GM19324 (cell line): Measurements from ENCODE around the gene PLCL1.

Experiments used
- ATAC-seq: cut with Tn5 transposase; IDR thresholded peaks from one replicate; pipeline ENCODE4 v1.9.1; 2021; ENCODE audit warnings: mild to moderate bottlenecking, moderate library complexity; ENCODE audit not compliant: unreplicated experiment, low FRiP score

Gene PLCL1

DNA sequence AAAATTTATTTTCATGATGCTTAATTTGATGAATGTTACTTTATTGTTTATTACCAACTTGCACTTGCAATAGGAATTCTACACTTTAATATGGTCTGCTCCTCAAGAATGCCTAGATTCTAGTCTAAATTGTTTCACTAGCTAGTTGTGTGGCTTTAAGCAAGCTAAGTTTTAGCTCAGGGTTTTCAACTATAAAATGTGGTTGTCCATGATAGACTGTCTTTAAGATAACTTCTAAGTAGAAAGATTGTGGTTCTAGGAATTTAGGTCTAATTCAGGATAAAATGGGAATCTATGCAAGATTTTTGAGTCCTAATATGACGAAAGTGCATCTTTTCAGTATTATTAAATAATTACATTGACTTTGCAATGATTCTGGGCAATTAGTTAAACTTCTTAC is 294.0 kb downstream of the PLCL1 start:
- no peak for ATAC-seq

- ATAC-seq: no peak
Measured at GRCh38 chr2:198098918-198099317, 294.5 kb downstream of the PLCL1 start.

- no peak for ATAC-seq
Measured at GRCh38 chr2:198100346-198100745, 296.0 kb downstream of the PLCL1 start.

- ATAC-seq: no peak
Measured at GRCh38 chr2:198101688-198102087, 297.3 kb downstream of the PLCL1 start.

DNA sequence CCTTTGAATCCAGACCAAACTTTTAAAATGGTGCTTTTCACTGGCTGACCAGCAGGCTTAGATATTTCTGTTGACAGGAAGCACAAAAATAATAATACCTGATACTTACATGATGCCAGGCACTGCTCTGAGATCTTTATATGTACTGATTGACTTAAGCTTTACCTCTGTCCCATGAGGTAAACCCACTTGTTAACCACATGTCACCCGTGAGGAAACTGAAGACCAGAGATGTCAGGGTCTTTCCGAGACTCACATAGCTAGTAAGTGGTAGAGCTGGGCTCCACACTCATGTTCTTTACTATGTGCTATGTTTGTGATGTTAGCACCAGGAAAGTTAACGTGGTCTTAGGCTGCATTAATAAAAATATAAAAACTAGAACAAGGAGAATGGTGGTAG is 297.7 kb downstream of the PLCL1 start:
- no peak for ATAC-seq

- no peak for ATAC-seq
Measured at GRCh38 chr2:198102856-198103255, 298.5 kb downstream of the PLCL1 start.

GRCh38 chr2:198106621-198107385 is 302.4 kb downstream of the PLCL1 start:
- ATAC-seq: no peak

DNA sequence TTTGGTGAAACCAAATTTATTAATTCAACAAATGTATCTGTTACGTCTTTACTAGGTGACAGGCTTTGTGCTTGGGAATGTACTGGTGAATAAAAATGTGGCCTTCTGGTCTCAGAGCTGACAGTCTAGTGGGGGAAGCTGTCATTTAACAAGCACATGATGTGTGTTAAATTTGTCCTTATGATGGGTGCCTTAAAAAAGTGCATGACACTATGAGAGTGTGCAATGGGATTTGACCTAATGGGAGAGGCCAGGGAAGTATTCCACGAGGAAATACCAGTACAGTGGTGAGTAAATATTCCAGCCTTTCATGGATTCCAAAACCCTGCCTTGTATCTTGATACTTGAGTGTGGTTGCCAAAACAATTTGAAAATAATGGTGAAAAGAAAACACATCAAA is 308.9 kb downstream of the PLCL1 start:
- ATAC-seq: no peak

- no peak for ATAC-seq
Measured at GRCh38 chr2:198114064-198114463, 309.7 kb downstream of the PLCL1 start.

DNA sequence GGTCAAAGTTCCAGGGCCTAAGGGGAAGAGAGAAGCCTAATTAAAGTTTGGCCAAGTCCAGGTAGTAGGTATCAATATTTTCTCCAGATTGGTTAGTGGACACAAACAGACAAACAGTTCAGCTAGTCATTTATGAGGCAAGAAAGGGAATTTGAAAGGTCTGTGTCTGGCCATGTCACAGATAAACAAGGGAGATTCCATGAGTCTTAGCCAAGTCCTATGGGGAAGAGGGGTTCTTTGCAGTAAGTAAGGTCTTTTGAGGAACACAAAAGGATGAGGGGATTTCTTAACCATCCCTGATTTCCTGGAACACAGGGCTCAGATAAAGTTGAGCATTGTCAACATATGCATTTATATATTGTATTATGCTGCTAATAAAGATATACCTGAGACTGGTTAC is 310.8 kb downstream of the PLCL1 start:
- no peak for ATAC-seq

GRCh38 chr2:198116756-198117155 is 312.4 kb downstream of the PLCL1 start:
- ATAC-seq: no peak

GRCh38 chr2:198117406-198118041 is 313.1 kb downstream of the PLCL1 start:
- no peak for ATAC-seq

GRCh38 chr2:198127627-198128026 is 323.2 kb downstream of the PLCL1 start:
- ATAC-seq: no peak

DNA sequence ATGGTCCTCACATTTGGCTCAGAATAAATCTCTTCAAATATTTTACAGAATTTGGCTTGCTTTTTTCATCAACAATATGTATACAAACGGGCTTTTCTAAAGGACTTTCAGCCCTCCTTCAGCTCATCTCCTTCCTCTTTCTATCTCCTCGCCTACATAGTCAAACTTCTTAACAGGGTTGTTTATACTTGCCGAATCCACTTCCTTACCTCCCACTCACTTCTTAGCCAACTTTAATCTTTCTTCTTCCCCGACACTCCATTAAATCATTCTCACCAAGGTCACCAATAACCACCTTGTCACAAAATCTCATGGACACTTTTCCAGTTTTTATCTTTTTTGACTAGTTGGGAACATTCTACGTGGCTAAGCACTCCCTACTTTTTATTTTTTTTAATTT is 325.2 kb downstream of the PLCL1 start:
- ATAC-seq: no peak

GRCh38 chr2:198134293-198134955 is 330.0 kb downstream of the PLCL1 start:
- ATAC-seq: no peak

DNA sequence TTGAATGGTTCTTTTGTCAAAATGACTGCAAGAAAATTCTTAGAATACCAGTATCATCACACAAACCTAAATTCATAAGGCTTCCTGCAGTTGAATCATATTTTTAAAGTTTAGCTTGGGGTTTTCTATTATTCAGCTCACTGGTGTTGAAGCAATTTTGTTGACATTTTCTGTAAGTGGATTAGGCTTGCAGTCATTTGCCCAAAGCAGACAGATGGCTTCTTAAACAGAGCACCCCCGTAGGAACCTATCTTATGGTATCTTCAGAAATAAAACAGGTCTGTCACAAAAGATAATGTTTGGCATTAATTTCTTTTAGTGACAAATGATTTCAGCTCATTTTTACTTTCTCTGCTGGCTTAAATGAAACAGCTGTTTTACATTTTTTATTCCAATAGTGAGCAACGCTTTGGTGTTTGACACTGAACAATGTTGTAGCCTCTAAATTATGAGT is 331.1 kb downstream of the PLCL1 start:
- ATAC-seq: no peak

DNA sequence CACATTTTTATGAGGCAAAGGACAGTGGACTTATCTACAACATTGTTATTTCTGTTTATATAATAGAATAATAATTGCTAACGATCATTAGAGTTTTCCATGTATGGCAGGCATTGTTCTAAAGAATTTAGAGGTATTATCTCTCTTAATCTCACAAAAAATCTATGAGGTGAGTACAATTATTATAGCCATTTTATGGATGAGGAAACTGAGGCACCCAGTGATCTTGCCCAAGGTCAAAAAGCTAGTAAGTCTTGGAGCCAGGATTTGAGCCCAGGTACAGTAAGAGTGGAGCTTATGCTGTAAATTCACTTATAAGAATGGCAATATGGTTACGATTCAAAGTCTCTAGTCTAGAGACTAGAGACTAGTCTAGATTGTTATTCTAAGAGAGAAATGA is 331.7 kb downstream of the PLCL1 start:
- no peak for ATAC-seq

GRCh38 chr2:198137733-198138132 is 333.3 kb downstream of the PLCL1 start:
- ATAC-seq: no peak

DNA sequence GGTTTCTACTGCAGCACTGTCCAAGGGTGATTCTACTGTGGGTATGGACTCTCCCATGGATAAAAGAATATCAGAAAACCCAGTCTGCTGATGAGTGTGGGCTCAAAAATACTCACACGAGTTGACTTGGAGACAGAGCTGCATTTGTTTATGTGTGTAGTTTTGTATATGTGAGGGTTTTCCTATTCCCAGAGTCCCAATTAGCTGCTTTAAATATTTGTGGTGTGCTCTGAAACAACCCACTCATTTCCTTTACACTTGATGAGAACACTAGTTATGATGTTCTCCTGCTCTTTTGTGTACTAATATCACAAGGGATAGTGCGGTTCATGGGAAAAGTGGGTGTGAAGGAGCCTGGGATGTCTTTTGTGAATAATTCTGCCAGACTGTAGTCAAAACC is 337.3 kb downstream of the PLCL1 start:
- ATAC-seq: no peak

DNA sequence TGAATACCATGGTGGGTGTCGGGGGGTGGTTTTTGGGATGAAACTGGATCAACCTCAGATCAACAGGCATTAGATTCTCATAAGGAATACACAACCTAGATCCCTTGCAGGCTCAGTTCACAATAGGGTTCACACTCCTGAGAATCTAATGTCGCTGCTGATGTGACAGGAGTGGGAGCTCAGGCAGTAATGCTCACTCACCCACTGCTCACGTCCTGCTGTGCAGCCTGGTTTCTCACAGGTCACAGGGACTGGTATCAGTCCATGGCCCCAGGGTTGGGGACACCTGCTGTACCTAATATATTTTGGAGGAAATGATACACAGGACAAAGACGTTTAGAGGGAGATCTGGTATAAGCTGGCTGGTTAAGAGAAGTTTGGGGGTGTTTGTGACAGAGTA is 338.8 kb downstream of the PLCL1 start:
- no peak for ATAC-seq

DNA sequence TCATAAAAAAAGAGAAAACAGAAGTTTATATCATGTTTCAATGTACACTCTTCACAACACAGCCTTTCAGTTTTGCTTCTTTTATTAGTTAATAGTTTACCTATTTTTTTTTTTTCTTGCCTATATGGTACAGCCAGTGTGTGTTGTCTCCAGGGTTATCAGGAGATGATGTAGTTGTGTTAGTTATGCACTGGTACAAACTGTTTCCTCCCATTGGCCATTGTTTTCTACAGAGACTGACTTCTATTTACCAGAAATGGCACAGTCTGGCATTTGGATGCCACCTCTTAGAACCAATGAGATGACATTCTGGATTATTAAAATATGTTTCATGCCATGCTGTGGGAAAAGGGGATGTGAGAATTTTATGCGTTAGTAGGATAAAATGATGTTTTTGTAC is 339.4 kb downstream of the PLCL1 start:
- no peak for ATAC-seq

DNA sequence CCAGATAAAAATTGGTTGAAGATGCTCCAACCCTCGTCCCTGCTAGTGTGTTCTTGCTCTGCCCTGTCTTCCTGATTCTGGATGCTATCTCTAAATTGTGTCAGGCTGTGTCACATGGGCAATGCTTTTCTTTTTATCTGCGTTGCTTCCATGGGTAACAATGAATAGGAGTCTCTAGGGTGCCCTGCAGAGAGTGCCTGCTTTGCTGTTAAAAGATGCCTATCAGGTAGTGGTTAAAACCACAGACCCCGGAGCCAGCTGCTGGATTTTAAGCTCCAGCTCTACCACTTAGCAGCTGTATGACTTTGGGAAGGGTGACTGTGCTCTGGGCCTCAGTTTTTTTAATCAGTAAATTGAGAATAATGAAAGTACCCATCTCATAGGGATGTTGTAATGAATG is 340.3 kb downstream of the PLCL1 start:
- ATAC-seq: no peak
